ENCODE results near the gene AKT1. TPM values are rescaled to one million over a fixed set of nuclear protein-coding genes. Genes with fewer than 3 reads are reported as not detected.

Gene AKT1
- total and polyA plus RNA-seq, 2 of the 13 experiments (the other 11 are each of a cell fraction or from before 2014, with no cell fraction given), result 96.2 to 116 TPM

DNA sequence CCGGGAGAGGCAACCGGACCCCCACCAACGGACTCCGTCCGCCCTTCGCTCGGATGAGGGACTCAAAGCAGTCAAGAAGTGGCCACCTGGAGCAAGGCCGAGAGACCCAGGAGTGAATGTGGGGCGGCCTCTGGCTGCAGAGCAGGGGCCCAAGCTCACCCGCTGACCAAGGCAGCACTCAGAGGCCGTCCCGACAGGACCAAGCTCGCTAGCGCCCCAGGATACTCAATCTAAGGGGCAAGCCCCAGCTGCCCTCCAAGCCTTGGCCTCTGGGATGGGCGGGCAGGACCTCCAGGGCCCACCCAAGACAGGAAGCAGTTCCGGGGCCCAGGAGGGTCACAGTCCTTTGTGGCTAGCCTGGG, 936 bp downstream of the AKT1 start (continued):
- TF ChIP-seq, protein P1, sequence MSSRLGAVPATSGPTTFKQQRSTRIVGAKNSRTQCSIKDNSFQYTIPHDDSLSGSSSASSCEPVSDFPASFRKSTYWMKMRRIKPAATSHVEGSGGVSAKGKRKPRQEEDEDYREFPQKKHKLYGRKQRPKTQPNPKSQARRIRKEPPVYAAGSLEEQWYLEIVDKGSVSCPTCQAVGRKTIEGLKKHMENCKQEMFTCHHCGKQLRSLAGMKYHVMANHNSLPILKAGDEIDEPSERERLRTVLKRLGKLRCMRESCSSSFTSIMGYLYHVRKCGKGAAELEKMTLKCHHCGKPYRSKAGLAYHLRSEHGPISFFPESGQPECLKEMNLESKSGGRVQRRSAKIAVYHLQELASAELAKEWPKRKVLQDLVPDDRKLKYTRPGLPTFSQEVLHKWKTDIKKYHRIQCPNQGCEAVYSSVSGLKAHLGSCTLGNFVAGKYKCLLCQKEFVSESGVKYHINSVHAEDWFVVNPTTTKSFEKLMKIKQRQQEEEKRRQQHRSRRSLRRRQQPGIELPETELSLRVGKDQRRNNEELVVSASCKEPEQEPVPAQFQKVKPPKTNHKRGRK (CRISPR knock-in tag; IDR thresholded peaks at IDR 0.05), result no peak
- no peak for TF ChIP-seq BORCS8-MEF2B (CRISPR knock-in tag; IDR thresholded peaks at IDR 0.05)
- no peak for TF ChIP-seq ZNF850 (CRISPR knock-in tag; conservative IDR thresholded peaks at IDR 0.05)
- TF ChIP-seq HMG20B (CRISPR knock-in tag; conservative IDR thresholded peaks at IDR 0.05), result no peak
- TF ChIP-seq HOXA5 (CRISPR knock-in tag; IDR thresholded peaks at IDR 0.05), result no peak
- TF ChIP-seq ZNF616 (CRISPR knock-in tag; IDR thresholded peaks at IDR 0.05; ENCODE audit: low read depth), result no peak
- no peak for TF ChIP-seq PHB2 (IDR thresholded peaks at IDR 0.05; ENCODE audit: partially characterized antibody)
- no peak for TF ChIP-seq ZFYVE20 (CRISPR knock-in tag; IDR thresholded peaks at IDR 0.05; ENCODE audit: borderline replicate concordance, low read depth)
- 0 out of 2 replicates have a peak, but pooled peaks have one; percentile 16 for TF ChIP-seq TBX2 (CRISPR knock-in tag; IDR thresholded peaks at IDR 0.05; ENCODE audit: borderline replicate concordance)
- no peak for TF ChIP-seq HOMEZ (CRISPR knock-in tag; IDR thresholded peaks at IDR 0.05; ENCODE audit: low read depth)
- TF ChIP-seq PATZ1 (CRISPR knock-in tag; IDR thresholded peaks at IDR 0.05), result no peak
- no peak for TF ChIP-seq PRMT3 (CRISPR knock-in tag; IDR thresholded peaks at IDR 0.05; ENCODE audit: borderline replicate concordance, low read depth)
- TF ChIP-seq CHD2 (IDR thresholded peaks at IDR 0.05; ENCODE audit: low read depth, low read length), result no peak
- TF ChIP-seq ZNF263 (CRISPR knock-in tag; IDR thresholded peaks at IDR 0.05), result peak; percentile 15; the same call in 1 of the 2 replicates
- TF ChIP-seq ZMAT3 (CRISPR knock-in tag; conservative IDR thresholded peaks at IDR 0.05), result no peak
- no peak for TF ChIP-seq ZNF703 (CRISPR knock-in tag; IDR thresholded peaks at IDR 0.05; ENCODE audit: borderline replicate concordance)
- no peak for TF ChIP-seq PPARG (CRISPR knock-in tag; conservative IDR thresholded peaks at IDR 0.05)
- peak; percentile 42 for TF ChIP-seq AGO2 (optimal IDR thresholded peaks at IDR 0.05; ENCODE audit: low read depth, low read length)
- no peak for TF ChIP-seq ZNF569 (CRISPR knock-in tag; IDR thresholded peaks at IDR 0.05; ENCODE audit: borderline replicate concordance)
- TF ChIP-seq ZNF276 (CRISPR knock-in tag; IDR thresholded peaks at IDR 0.05; ENCODE audit: low read depth), result no peak
- no peak for TF ChIP-seq RFX1 (IDR thresholded peaks at IDR 0.05)
- peak; percentile 82 for TF ChIP-seq GABPB1 (CRISPR knock-in tag; IDR thresholded peaks at IDR 0.05)
- TF ChIP-seq KLF13 (CRISPR knock-in tag; IDR thresholded peaks at IDR 0.05), result no peak
- TF ChIP-seq ZNF382 (CRISPR knock-in tag; IDR thresholded peaks at IDR 0.05; ENCODE audit: borderline replicate concordance), result no peak
- no peak for TF ChIP-seq SALL1 (CRISPR knock-in tag; IDR thresholded peaks at IDR 0.05)
- no peak for TF ChIP-seq ARNTL (CRISPR knock-in tag; IDR thresholded peaks at IDR 0.05)
